ENCODE measurements around the gene SCAANT1. TPM values are rescaled to one million over a fixed set of nuclear protein-coding genes. Genes with fewer than 3 reads are reported as not detected.

The SCAANT1 gene
- total RNA-seq, 4 donors from 2014 or later: not detected

- H3K9me3 ChIP-seq: no peaks in the 10 kb centered on the region
- no peak for DNase-seq
- H3K27ac ChIP-seq: peak overlapping the region; percentile 81 to 88
- peak overlapping the region; percentile 57 to 93 for H3K4me3 ChIP-seq
- H3K4me1 ChIP-seq: peaks cover 0 to 4% of the 10 kb centered on the region in 2 donors
- H3K27me3 ChIP-seq: no peaks in the 10 kb centered on the region
- no peak for TF ChIP-seq CTCF (IDR thresholded peaks at IDR 0.05)
- TF ChIP-seq POLR2A (IDR thresholded peaks at IDR 0.05): no peak
- intact Hi-C loops (cut with DNase I; ENCODE audit: low total_unique reads): no loop called here
- H3K36me3 ChIP-seq: no peaks in the 10 kb centered on the region
These were observed 47.2 kb downstream of the SCAANT1 start for GRCh38 chr3:63864965-63865327.

- peak; percentile 19 to 50 for DNase-seq
- no peaks in the 10 kb centered on the region for H3K27me3 ChIP-seq
- TF ChIP-seq CTCF (IDR thresholded peaks at IDR 0.05): no peak
- no peak for TF ChIP-seq POLR2A (IDR thresholded peaks at IDR 0.05)
These were observed 47.9 kb downstream of the SCAANT1 start for GRCh38 chr3:63864008-63864964.

GRCh38 chr3:63863150-63864007 is 48.8 kb downstream of the SCAANT1 start, which contains the start of the genes ATXN7 and THOC7:
Gene ATXN7, plus strand, starts transcription at chr3:63863867. Its CDS starts 48,732 bp downstream, at chr3:63912599.
Gene THOC7, minus strand, starts transcription at chr3:63863805. Its CDS starts 15 bp downstream, at chr3:63863790.
- H3K27ac ChIP-seq: peak within 1 kb of the TSS; percentile 88 to 90
- no peaks in the 10 kb centered on the region for H3K9me3 ChIP-seq
- TF ChIP-seq CTCF (IDR thresholded peaks at IDR 0.05): no peak
- peak in 1 of 2 donors; percentile 13 for TF ChIP-seq POLR2A (IDR thresholded peaks at IDR 0.05)
- H3K4me1 ChIP-seq: peaks cover 0 to 4% of the 10 kb centered on the region in 2 donors
- peak within 1 kb of the TSS; percentile 90 to 98 for H3K4me3 ChIP-seq
- no peaks in the 10 kb centered on the region for H3K36me3 ChIP-seq
- no peaks in the 10 kb centered on the region for H3K27me3 ChIP-seq
- intact Hi-C loops (cut with DNase I; ENCODE audit: low total_unique reads): no loop called here
- peak; percentile 58 to 72 for DNase-seq

More at GRCh38 chr3:63864008-63864964, 47.9 kb downstream of the SCAANT1 start:
- Histone ChIP-seq H3K9me3 (no peaks in the 10 kb centered on the region), H3K36me3 (no peaks in the 10 kb centered on the region), H3K27ac (peak overlapping the region; percentile 81 to 88), H3K4me3 (peak overlapping the region; percentile 57 to 93), H3K4me1 (peaks cover 0 to 4% of the 10 kb centered on the region in 2 donors)
- intact Hi-C loops (cut with DNase I; ENCODE audit: low total_unique reads): no loop called here

- Histone ChIP-seq H3K27me3 (no peaks in the 10 kb centered on the region), H3K4me3 (peak overlapping the region; percentile 90 to 98), H3K36me3 (no peaks in the 10 kb centered on the region), H3K9me3 (no peaks in the 10 kb centered on the region), H3K27ac (peak overlapping the region; percentile 88 to 90), H3K4me1 (peaks cover 0 to 4% of the 10 kb centered on the region in 2 donors)
- intact Hi-C loops (cut with DNase I; ENCODE audit: low total_unique reads): no loop called here
- DNase-seq: no peak
- no peak for TF ChIP-seq POLR2A (IDR thresholded peaks at IDR 0.05)
- no peak for TF ChIP-seq CTCF (IDR thresholded peaks at IDR 0.05)
These were observed 49.4 kb downstream of the SCAANT1 start for GRCh38 chr3:63862804-63863149.

Small RNA genes lying within 50 kb of the gene (small RNA-seq; reads per million reads assigned to genes)
- not detected for gene SCAANT1

Other genes starting within 250 kb of the SCAANT1 start
- not detected for gene C3orf49, start 93.1 kb downstream of the SCAANT1 start, total RNA-seq
- 10 to 100 TPM; 25.4 to 86.2 (median 52.0) TPM for gene THOC7, start 48.6 kb downstream of the SCAANT1 start, total RNA-seq
- 10 to 100 TPM in 2 of 4 donors, 1 to 10 TPM in 2; 3.3 to 42.5 (median 17.9) TPM for gene ATXN7, start 48.5 kb downstream of the SCAANT1 start, total RNA-seq
- 10 to 100 TPM; 49.2 to 72.1 (median 65.0) TPM for gene PSMD6, start 111.1 kb upstream of the SCAANT1 start, total RNA-seq